Activated naive CD4-positive, alpha-beta T cell treated with Interleukin-2 at 50 U/mL for 16 hours (primary cell): ENCODE results near the gene MCRIP1.
A peak's percentile ranks its signal among the peaks of the same experiment; 100 is the strongest.
"Not testable (repeated sequence)": the region's sequence is repeated elsewhere in the genome, so short reads cannot be mapped to it uniquely, and the experiment has no call there.

Experiments
- DNase-seq: peaks from one replicate; pipeline ENCODE4 v3.0.0-alpha.2; 2020

MCRIP1 gene

DNA sequence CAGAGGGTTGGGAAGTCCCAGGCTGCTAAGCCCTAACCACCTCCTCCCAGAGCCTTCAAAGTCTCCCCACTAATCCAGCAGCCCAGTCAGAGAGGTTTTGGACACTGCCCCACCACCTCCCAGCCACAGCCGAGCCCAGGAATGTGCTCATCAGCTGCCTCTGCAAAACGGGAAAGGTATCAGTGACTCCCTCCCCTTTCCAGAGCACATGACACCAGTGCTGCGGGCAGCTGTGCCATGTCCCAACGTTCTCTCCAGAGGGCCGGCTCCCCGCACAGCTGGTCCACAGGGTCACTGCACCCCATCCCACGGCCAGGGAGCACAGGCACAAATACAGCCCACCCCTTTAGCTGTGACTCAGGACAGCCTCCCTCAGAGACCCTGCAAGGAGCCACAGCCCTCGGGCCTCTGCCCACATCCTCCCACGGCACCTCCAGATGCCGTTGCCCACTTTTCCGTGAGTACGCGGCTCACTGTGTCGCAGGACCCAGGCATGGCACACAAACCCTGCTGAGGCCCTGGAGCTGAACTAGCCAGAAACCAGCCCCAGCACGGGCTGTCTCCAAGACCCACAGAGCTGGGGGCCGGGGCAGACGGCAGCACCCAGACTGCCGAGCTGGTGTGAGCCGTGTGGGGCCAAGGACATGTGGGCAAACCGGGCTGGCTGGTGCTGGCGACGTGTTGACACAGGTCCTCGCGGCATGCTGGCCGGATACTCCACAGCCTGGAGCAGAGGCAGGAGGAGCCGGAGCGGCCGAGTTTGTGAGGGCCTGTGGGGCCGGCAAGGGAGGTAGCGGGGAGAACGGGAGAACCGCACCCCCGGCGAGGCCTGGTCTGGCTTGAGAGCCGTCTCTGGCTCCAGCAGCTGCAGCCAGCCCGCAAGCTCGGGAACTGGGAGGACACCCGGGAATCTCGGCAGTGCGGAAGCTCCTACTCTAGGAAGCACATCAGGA is 8.0 kb upstream of the MCRIP1 start:
- DNase-seq, result no peak

DNA sequence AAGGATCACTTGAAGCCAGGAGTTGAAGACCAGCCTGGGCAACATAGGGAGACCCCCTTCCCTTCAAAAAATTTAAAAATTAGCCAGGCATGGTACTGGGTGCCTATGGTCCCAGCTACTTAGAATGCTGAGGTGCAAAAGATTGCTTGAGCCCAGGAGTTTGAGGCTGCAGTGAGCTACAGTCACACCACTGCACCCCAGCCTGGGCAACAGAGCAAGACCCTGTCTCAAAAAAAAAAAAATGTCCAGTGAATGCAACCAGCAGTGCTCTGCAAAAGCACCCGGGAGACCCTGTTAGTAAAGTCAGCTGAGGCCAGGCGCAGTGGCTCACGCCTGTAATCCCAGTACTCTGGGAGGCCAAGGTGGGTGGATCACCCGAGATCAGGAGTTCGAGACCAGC is 7.0 kb upstream of the MCRIP1 start:
- not testable (repeated sequence) for DNase-seq

DNA sequence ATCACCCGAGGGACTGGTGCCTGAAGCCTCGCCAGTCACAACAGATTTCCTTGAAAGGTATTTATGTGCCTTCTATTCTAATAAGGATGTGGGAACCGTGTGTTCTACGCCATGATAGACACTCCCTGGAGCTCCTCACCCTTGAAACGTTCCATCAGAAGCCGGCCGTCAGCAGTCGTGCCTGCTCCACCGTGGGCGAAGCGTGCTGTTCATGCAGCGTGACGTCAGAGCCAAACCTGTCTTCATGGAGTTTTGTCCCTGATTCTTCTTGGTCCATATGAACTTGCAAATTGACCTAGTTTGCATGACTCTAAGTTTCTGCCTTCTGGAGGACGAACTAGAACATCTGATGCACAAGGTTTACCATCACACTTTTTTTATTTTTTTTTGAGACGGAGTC is 6.2 kb upstream of the MCRIP1 start:
- no peak for DNase-seq

DNA sequence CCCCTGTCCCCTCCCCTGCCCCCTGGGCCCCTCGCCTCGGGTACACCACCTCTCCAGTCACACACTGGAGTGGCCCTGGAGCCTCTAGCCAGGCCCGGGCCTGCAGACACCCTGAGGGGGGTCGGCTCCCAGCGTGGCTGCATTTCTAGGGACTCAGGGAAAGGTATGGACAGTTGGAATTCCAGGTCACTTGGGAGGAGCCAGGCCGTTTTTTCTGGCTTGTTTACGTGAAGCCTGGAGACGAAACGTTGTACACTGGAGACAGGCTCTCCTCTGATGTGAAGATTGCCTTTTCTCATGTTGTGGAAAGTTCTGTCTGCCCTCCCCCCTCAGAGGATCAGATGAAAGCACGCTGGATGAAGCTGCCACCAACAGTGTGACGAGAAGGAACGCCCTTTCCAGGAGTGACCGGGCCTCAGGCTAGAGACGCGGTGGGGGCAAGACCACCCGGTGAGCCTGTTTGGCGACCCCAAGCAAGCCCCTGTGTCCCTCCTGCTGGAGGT is 5.7 kb upstream of the MCRIP1 start:
- DNase-seq, result no peak

DNA sequence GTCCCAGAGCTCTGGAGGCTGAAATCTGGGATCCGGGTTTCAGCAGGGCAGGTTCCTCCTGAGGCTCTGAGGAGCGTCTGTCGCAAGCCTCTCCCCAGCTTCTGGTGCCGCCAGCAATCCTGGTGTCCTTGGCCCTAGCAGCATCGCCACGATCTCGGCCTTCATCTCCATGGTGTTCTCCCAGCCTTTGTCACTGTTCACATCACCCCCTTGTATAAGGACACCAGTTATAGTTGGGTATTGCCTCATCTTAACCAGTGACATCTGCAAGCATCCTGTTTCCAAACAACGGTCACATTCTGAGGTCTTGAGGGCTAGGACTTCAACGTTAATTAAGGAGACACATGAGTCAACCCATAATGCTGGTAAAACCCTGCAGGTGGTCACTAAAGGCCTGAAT is 4.5 kb upstream of the MCRIP1 start:
- no peak for DNase-seq

DNA sequence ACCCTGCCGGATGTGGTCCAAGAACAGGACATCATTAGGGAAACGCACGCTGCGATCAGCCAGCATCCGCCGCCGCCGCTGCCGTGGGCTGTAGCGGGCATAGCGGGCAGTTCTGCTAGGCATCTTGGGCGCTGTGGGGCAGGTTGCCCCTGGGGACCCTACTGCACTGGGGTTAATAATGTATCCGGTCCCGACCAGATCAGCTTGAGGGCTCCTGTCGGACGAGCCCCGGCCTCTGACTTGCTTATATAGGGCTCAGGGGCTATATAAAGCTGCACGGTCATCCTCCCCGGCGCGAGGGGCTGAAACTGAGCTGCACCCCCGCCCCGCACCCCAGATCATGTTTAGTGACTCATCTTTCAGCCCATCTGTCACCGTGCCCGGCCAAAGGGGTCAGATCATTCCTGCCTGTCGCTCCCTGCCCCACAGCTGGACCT is 1.8 kb upstream of the MCRIP1 start, which contains the start of gene PPP1R27:
TSS of gene PPP1R27 (minus strand) at position 220 of the 437 bp plus-strand sequence. CDS start at position 123, 97 bp downstream.
- DNase-seq, result no peak

DNA sequence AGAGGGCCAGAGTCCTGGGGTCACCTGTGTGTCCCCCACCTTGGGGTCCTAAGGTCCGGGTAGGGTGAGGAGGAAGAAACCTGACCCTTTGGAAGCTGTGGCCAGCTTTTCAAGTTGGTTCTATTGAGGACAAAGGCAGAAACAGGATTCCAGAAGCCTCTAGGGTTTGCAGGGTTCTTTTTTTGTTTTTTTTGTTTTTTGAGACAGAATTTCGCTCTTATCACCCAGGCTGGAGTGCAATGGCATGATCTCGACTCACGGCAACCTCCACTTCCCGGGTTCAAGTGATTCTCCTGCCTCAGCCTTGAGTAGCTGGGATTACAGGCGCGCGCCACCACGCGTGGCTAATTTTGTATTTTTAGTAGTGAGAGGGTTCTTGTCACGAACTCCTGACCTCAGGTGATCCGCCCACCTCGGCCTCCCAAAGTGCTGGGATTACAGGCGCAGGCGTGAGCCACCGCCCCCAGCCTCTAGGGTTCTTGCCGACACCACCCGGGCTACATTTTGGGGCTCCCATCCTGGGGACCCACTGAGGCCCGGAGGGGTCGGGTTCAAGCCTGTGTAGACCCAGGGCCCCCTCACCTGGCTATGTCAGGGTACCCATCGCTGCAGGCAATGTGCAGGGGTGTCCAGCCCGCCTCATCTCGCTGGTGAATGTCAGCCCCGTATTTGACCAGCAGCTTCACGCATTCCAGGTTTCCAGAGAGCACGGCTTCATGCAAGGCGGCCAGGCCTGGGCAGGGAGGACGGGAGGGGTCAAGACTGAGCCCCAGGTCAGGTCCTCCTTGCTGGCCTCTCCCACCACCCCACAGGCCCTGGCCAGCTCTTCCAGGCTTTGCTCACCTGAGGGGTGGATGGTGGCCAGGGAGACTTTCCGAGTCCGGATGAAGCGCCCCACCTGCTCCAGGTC is 1.1 kb upstream of the MCRIP1 start:
- DNase-seq, result no peak

DNA sequence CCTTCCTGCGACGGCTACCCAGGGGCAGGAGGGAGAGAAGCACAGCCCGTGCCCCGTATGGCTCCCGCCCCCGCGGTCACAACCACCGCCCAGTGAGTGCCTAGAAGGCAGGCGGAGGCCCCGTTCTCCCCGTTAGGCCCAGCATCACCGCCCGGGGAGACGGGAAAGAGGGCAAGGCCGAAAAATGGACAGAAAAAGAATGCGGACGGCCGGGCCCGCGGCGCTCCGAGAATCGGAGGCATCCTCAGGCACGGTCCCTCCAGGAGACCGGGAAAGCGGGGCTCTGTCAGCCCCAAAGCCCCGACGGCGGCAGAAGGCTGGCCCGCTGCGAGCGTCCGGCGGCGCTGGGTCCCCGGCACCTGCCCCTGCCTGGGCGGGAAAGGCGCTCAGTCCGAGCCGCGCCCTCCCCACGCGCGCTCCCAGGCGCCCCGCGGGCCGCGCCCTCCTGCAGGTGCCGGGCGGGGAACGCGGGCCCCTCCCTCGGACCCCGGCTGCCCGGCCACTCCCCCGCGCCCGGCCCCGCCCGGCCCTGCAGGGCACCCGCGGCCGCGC is 407 bp downstream of the MCRIP1 start:
- peak; percentile 57 for DNase-seq

DNA sequence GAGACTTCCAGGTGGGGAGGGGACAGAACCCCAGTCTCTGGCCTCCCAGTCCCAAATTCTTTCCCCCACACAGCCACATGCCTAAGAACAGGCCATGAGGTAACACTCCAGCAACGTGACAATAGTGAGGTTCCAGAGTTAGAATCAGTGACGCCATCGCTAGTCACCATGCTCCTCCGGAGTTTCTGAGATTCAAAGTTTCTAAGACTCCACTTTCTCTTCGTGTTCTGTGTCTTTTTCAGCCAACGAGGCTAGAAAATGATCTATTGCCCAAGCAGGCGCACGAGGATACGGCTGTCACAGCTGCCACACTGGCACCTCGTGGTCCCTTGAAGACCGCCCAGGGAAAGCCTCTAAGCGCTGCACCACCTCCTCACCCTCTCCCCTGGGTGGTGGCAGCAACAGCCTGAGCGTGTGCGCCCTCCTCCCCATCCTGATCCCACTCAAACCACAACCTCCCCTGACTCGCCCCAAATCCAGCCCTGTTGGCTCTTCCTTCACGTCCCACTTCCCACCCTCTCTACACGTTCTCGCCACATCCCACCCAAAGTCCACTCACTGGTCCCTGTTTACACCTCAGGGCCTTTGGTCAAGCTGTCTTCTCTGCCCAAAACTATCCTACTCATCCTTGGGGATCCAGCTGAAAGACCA is 1.0 kb downstream of the MCRIP1 start:
- peak; percentile 66 for DNase-seq

DNA sequence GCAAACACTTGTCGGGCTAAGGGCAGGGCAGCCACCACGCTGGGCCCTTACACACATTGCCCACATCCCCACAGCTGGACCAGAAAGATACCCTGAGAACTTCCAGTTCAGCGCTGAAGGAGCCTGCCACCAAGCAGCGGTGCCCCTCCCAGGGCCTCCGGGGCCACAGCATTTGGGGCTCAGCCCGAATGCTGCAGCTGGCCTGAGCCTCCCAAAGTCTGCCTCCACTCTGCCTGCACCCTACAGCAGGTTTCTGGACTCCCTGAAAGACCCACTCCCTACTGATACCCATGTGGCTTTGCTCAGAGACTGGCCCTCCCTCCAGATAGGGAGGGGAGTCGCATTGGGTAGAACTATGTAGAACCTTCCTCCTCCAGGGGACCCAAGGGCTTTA is 1.5 kb downstream of the MCRIP1 start:
- peak; percentile 29 for DNase-seq

DNA sequence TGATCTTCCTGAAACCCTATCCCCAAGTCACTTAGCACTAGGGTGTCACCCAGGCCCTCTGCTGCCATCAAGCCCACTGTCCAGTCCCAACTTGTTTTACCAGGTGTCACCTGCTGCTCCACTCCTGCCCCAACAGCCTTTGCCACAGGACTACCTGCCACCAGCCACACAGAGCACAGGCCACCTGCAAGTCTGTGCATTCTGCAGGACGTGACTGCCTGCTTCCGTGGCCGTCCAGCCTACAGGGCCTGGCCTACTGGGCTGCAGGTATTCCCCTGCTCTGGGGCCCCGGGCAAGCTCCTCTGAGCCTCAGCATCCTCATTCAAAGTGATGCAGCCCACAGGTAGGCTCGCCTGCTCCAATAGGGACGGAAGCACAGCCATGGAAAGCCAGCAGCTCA is 3.2 kb downstream of the MCRIP1 start:
- DNase-seq, result no peak

DNA sequence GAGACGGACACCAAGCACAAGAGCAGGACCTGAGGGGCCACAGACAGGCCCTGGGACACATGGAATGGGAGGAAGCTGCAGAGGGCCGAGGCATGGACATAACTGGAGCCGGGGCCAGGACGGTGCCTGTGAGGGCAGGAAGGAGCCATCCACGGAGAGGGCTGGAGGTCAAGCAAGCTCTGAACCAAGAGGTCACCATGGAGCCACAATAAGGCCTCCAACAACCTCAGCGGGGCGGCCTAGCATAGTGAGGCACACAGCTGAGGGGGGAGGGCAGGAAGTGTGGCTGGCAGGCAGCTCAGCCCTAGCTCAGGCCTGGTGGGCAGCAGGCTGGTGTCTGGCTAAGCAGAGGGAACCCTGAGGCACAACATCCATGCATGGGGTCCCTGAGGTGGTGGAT is 4.4 kb downstream of the MCRIP1 start:
- DNase-seq, result no peak

DNA sequence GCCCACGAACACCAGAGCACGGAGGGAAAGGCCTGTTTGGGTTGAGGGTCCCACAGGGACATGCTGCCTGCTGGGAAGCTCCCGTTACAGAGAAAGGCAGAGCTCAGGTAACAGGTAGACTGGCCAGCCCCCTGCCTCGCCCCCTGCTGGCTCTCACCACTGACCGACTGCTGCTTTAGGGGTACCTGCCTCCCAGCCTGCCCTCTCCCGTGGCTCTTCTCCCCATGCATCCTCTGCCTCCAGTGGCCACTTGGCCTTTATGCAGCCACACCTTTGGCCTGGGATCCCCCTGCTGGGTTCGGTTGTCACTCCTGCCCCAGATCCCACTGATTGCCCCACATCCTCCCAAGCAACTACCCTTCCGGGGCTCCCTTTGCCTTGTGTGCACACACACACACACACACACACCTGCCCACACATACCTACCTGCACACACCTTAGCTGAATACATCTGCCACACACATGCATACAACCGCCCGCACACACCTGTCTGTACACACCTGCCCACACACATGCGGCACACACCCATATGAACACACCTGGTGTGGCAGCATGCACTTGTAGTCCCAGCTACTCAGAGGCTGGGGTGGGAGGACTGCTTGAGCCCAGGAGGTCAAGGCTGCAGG is 7.1 kb downstream of the MCRIP1 start:
- no peak for DNase-seq

DNA sequence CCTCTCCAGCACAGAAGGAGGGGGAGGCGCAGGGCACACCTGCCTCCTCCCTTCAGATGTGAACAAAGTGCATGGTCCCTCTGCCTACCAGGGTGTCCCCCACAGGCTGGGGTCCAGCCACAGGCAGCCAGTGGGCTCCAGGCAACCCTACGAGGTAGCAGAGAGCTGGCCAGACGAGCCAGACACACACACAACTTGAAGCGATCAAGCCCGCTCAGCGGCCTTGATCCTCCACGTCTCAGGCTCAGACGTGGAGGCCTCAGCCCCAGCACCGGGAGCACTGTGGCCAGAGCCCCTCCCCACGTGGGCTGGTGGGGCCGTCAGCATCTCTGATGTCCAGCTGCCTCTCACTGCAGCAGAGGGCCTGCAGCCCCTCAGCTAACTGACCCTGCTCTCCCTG is 8.5 kb downstream of the MCRIP1 start:
- no peak for DNase-seq

DNA sequence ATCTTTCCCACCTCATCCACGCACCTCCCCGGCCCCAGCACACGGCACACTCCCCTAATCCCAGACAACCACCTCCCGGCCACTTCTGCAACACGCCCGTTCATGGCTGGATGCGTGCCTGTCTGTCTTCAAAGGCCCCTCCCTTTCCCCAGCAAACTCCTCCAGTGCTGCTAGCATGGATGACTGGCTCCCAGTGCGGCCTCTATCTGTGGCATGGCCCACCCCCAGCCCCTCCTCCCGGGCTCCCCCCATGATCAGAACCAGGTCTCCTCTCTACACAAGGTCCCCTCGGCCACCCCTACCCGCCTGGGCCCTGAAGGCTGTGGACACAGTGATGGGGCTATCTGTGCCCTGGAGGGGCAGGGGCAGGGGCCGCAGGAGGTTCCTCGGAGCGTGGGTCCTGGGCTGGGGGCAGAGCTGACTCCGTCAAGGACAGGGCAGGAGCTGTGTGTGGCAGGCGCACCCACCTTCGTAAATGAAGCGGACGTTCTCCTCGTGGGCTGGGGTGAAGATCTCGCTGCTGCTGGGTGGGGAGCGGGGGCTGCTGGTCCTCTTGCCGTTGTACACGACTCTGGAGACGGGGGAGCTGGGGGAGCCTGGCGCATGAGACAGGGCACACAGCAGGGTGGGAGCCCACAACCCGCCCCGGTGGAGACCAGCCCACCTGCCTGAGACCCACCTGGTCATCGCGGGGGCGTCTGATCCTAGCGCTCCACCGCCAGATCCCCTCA is 9.1 kb downstream of the MCRIP1 start:
- no peak for DNase-seq

DNA sequence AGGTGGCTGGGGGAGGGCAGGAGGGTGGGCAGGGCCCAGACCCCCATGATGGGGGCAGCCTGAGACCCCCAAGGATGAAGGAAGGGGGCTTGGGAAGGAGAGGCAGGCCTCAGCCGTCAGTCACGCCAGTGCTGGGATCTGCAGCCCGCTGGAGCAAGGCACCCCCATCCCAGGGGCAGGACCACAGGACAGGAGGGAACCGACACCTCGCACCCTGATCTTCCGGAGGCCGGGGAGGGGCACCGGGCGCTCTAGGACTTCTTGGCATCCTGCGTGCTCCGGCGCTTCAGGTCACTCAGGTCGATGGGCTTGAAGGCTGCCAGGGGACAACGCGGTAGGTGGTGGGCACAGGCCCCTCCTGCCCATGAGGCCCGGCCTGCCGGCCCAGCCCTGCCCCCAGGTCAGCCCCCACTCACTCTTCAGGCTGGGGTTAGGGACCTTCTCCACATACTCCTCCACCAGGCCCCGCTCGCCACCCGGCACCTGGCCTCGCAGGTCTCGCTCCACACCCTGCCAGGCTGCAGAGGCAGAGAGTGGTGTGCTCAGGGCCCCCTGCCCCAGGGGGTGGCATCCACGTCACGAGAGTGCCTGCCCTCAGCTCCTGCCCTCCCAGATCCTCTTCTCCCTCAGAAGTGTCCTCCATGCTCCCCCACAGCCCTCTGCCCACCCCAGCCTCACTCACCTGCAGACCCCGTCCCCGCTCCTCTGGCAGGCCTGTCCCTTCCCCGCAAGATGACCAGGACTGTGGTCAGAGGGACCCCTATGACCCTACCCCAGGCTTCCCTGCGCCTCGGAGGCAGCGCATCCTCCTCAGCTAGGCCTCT is 9.9 kb downstream of the MCRIP1 start:
- no peak for DNase-seq

DNA sequence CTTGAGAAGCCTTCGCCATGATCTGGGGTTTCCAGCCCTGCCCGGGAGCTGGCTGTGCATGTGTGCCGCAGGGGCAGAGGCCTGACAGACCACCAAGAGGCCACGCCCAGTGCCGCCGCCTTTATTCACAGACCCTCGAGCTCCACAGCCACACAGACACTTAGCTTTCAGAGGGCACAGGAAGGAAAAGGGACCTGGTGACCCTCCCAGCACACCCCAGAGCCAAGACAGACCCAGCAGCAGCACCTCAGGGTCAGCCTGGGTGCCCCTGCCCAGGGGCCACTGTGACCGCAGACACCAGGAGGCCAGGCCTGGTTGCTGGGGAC is 10.8 kb downstream of the MCRIP1 start:
- DNase-seq, result no peak

DNA sequence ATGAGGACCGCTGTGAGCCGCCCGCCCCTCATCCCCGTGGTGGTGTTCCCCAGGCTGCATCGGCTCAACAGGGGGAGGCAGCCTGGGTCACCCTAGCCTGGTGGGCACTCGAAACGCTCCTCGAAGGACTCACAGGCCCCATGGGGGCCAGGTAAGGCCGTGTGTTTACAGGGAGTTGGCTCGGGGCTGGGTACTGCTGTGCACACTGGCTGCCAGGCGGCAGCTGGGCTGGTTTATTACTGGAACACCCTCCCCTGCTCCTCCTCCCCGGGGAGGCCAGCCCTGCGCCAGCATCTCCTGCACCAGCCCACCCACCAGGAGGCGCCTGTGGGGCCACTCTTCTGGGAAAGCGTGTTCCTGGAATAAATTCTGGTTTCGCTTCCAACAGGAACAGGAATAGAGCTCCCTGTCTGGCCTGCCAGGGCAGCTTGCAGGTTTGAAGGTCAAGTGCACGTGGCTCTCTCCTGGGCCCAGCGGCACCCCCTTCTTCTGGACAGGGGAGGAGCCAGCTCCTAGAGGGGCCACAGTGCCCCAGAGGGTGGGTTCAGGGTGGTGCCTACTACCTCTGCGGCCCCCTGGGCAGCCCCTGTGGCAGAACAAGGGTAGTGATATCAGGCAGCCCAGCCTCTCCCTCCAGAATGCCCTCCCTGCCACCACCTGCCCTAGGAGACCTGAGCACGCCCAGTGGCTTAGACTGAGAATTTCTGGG is 11.3 kb downstream of the MCRIP1 start:
- peak; percentile 19 for DNase-seq

DNA sequence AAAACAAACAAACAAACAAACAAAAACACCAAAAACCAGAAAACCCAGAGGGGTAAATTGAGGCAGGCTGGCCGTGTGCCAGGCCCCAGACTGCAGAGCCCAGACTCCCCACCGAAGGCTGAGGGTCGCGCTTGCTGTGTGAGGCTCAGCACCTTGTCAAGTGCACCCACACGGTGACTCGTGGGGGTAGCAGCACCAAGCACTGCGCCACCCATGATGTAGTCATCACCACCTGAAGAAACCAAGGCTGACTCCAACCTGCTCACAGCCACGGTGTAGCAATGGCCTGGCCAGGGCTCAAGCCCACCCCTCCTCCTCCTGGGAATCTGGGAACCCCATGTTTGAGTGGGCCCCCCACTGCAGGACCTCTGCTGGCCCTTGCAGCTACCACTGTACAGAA is 11.9 kb downstream of the MCRIP1 start:
- no peak for DNase-seq

DNA sequence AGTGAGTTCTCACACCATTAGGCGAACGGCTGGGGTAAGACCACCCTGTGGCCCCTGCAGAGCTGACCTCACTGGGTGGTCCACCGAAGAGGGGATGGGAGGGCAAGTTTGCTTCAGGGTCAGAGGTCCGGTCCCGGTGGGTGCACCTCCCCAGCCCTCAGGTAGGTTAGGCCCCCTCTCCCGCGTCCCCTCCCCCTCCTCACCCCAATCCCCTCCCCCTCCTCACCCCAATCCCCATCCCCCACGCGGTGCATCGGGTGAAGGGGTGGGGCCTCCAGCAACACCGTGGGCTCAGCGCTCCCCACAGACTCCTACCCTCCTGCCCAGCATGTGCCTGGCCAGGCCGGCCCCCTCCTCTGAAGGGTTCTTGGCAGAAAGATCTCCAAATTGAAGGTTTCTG is 13.4 kb downstream of the MCRIP1 start:
- DNase-seq, result no peak
